ENCODE data around the gene CDH4. TPM values are rescaled to one million over a fixed set of nuclear protein-coding genes. Genes with fewer than 3 reads are reported as not detected.

Gene CDH4
- total RNA-seq, 1 donor from 2014 or later, result 2.2 TPM

GRCh38 chr20:61985096-61985495 is 733.0 kb downstream of the CDH4 start:
- ATAC-seq (no peak), DNase-seq (ENCODE audit: low spot score) (no peak)
- intact Hi-C loops (cut with DNase I), result no loop called here

GRCh38 chr20:61986762-61987321 is 734.8 kb downstream of the CDH4 start:
- no peak for ATAC-seq
- intact Hi-C loops (cut with DNase I), result no loop called here
- DNase-seq (ENCODE audit: low spot score), result no peak

GRCh38 chr20:61988665-61989064 is 736.6 kb downstream of the CDH4 start:
- intact Hi-C loops (cut with DNase I), result no loop called here
- no peak for DNase-seq (ENCODE audit: low spot score)

GRCh38 chr20:61989741-61990140 is 737.7 kb downstream of the CDH4 start:
- no peak for ATAC-seq
- intact Hi-C loops (cut with DNase I), result no loop called here
- no peak for DNase-seq (ENCODE audit: low spot score)

More at GRCh38 chr20:61988665-61989064, 736.6 kb downstream of the CDH4 start:
- no peak for ATAC-seq

Small RNAs within 50 kb of the gene (microRNA-seq; reads per million reads assigned to microRNA genes)
- not detected for gene MIR1257
